ENCODE data around the gene ALG9. TPM values are rescaled to one million over a fixed set of nuclear protein-coding genes. Genes with fewer than 3 reads are reported as not detected.
A peak's percentile ranks its signal among the peaks of the same experiment; 100 is the strongest.
"Not testable (repeated sequence)": the region's sequence is repeated elsewhere in the genome, so short reads cannot be mapped to it uniquely, and the experiment has no call there.

Gene ALG9
- polyA plus RNA-seq (ENCODE audit: insufficient read length in 4 of 4), result 10 to 100 TPM; 40.8 to 48.2 (median 45.5) TPM

- DNase-seq (ENCODE audit: low read depth in 4 of 4, low spot score in 3 of 4), result peak; percentile 65 to 79 (median 72)
These were observed at the start of gene ALG9 for GRCh38 chr11:111870886-111871692. Gene ALG9 (minus strand): TSS chr11:111871581. CDS start chr11:111871482, 99 bp downstream.

- no peak for DNase-seq (ENCODE audit: low read depth in 4 of 4, low spot score in 3 of 4)
These were observed 49.5 kb upstream of the ALG9 start for GRCh38 chr11:111920908-111921307.

- peak; percentile 75 to 88 (median 76) for DNase-seq (ENCODE audit: low read depth in 4 of 4, low spot score in 3 of 4)
These were observed 47.2 kb upstream of the ALG9 start, which contains the start of gene C11orf52 for GRCh38 chr11:111918390-111919256. Gene C11orf52 (plus strand): TSS chr11:111918913. CDS start chr11:111918973, 60 bp downstream.

- no peak for DNase-seq (ENCODE audit: low read depth in 4 of 4, low spot score in 3 of 4)
These were observed 46.4 kb upstream of the ALG9 start for GRCh38 chr11:111917788-111918187.

GRCh38 chr11:111917312-111917711 is 45.9 kb upstream of the ALG9 start:
- DNase-seq (ENCODE audit: low read depth in 4 of 4, low spot score in 3 of 4), result no peak

- DNase-seq (ENCODE audit: low read depth in 4 of 4, low spot score in 3 of 4), result no peak
These were observed 45.4 kb upstream of the ALG9 start for GRCh38 chr11:111916768-111917167.

- DNase-seq (ENCODE audit: low read depth in 4 of 4, low spot score in 3 of 4), result no peak
These were observed 42.6 kb upstream of the ALG9 start for GRCh38 chr11:111913997-111914396.

- DNase-seq (ENCODE audit: low read depth in 4 of 4, low spot score in 3 of 4), result no peak
These were observed 41.9 kb upstream of the ALG9 start for GRCh38 chr11:111913031-111913861.

- no peak for DNase-seq (ENCODE audit: low read depth in 4 of 4, low spot score in 3 of 4)
These were observed 41.2 kb upstream of the ALG9 start, which contains the start of gene HSPB2 for GRCh38 chr11:111912535-111912934. Gene HSPB2 (plus strand): TSS chr11:111912734. CDS start chr11:111912830, 96 bp downstream.

- peak in 1 of 4 donors; percentile 66 for DNase-seq (ENCODE audit: low read depth in 4 of 4, low spot score in 3 of 4)
These were observed 40.4 kb upstream of the ALG9 start, which contains the start of gene CRYAB for GRCh38 chr11:111911563-111912401. Gene CRYAB (minus strand): TSS chr11:111911770. CDS start chr11:111911724, 46 bp downstream.

- DNase-seq (ENCODE audit: low read depth in 4 of 4, low spot score in 3 of 4), result no peak
These were observed 39.5 kb upstream of the ALG9 start for GRCh38 chr11:111910676-111911562.

GRCh38 chr11:111909378-111909777 is 38.0 kb upstream of the ALG9 start:
- DNase-seq (ENCODE audit: low read depth in 4 of 4, low spot score in 3 of 4), result no peak

GRCh38 chr11:111908639-111909305 is 37.4 kb upstream of the ALG9 start:
- no peak for DNase-seq (ENCODE audit: low read depth in 4 of 4, low spot score in 3 of 4)

- DNase-seq (ENCODE audit: low read depth in 4 of 4, low spot score in 3 of 4), result no peak
These were observed 35.3 kb upstream of the ALG9 start for GRCh38 chr11:111906680-111907079.

- DNase-seq (ENCODE audit: low read depth in 4 of 4, low spot score in 3 of 4), result no peak
These were observed 34.0 kb upstream of the ALG9 start for GRCh38 chr11:111905411-111905810.

GRCh38 chr11:111886844-111887243 is 15.5 kb upstream of the ALG9 start:
- DNase-seq (ENCODE audit: low read depth in 4 of 4, low spot score in 3 of 4), result no peak

GRCh38 chr11:111886032-111886431 is 14.7 kb upstream of the ALG9 start:
- no peak for DNase-seq (ENCODE audit: low read depth in 4 of 4, low spot score in 3 of 4)

GRCh38 chr11:111885053-111885452 is 13.7 kb upstream of the ALG9 start:
- DNase-seq (ENCODE audit: low read depth in 4 of 4, low spot score in 3 of 4), result not testable (repeated sequence)

All from left renal pelvis (tissue), 4 donors.